HK-2 (cell line): Measurements from ENCODE around the gene RBPJL.
A peak's percentile ranks its signal among the peaks of the same experiment; 100 is the strongest.

ENCODE experiments used
- DNase-seq: peaks from one replicate; pipeline ENCODE4 v3.0.0-alpha.2; 2018; ENCODE audit not compliant: unreplicated experiment

RBPJL gene

DNA sequence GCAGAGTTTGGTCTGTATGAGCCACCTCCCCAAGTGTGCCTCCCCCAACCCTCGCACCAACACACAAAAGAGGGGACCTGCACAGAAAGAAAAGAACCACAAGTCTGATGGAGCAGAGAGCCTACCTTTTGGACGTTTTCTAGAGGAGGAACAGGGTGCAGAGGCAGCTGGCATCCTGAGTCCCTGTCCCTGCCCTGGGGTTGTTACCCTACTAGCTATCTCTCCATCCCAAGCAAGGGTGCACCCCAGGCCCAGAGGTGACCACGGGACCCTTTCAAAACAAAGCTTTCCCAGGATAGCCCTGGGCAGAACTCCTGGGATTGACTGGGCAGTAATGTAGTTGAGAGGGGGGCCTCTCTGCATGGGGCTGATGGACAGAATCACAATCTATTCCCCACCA lies 11.2 kb downstream of the RBPJL start:
- no peak for DNase-seq

DNA sequence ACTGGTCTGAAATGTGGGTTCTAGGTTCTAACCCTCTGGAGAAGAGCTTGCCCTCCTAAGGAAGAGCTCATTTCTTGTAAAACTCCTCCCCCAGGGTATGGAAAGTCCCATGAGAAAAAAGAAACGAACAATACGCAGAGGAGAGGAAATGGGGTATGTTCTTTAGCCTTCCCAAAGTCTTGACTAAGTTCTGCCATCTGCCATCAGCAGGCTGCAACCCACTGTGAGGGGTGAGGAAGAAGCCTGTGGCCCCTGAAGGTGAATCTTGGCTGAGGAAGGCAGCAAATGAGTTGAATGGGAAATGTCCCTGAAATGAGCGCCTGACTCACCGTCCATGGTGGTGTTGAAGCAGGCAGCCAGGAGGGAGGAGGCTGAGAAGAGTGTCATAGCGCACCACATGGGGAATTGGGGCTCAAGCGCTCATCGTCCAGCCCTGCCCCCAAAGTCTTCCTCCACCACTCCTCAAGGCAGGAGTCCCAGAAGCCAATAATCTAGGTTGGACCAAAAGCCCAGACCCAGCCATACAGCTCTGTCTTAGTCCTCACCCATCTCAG lies 11.8 kb downstream of the RBPJL start:
- no peak for DNase-seq

- DNase-seq, result no peak
Observed at GRCh38 chr20:45318948-45319347, 12.3 kb downstream of the RBPJL start.

GRCh38 chr20:45320948-45321595 lies 14.4 kb downstream of the RBPJL start:
- no peak for DNase-seq

DNA sequence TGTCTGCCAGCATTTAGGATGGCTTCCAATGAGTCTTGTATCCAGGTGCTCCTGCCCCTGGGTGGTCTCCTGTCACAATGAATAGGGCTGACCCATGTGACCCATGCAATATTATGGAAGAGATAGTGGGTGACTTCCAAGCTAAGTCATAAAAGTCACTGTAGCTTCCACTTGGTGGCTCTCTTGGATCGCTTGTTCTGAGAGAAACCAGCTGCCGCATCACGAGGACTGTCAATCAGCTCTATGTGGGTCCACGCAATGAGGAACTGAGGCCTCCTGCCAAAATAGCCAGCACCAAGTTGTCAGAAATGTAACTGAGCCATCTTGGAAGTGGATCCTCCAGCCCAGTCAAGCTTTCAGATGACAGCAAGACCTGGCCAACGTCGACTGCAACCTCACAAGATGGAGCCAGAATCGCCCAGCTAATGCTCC lies 16.3 kb downstream of the RBPJL start:
- DNase-seq, result no peak

- no peak for DNase-seq
Observed at GRCh38 chr20:45323731-45324130, 17.1 kb downstream of the RBPJL start.

DNA sequence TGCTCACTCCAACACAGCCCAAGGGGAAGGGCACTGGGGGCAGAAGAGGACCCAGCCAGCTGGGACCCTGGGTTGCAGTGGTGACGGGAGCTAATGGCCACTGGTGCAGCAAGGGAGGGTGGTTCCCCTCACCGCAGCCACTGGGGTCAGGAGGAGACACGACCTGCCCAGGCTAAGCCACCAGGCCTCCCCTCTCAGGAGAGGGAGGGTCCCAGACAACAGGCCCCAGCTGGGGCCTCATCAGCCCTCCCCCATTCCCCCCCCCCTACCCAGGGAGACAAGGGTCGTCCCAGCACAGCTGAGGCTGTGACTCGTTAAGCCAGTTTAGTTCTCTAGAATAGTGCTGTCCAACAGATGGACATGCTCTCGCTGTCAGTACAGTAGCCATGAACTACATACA lies 18.7 kb downstream of the RBPJL start:
- no peak for DNase-seq

GRCh38 chr20:45328451-45328850 lies 21.8 kb downstream of the RBPJL start:
- DNase-seq, result no peak

DNA sequence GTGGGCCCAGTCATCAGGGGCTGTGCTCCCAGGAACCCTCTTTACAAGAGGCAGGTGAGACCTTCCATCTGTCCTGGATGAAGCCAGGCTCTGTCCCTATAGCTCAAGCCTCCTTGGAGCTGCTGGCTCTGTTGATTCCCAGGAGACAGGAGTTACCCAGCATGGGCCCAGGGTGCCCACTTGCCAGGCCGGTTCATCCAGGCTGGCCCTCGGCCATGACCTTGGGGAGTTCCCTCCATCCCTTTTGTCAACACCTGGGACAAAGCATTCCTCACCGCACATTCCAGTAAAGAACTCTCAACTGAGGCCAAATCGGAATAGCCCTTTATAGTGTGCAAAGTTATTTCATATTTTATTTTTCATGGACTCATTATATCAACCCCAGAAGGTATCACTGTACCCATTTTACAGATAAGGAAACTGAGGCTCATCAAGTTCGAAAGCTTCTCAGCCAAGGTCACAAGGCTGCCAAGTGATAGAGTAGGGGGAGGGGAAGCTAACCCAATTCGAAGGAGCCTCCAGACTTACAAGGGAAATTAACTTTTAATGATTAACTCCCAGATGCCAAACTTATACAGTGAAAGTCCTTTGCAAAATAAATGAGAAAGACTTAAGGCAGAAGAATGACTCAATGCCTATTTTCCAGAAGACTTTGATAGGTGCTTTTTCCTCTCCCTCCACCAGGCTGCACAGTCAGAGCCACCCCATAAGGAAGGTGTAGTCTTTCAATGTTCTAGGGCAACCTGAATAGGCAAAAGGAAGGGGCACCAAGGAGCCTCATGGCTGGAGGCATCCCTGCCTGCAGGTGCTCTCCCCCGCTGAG lies 23.1 kb downstream of the RBPJL start:
- no peak for DNase-seq

GRCh38 chr20:45330476-45330875 lies 23.8 kb downstream of the RBPJL start:
- DNase-seq, result no peak

GRCh38 chr20:45336530-45337366 lies 30.1 kb downstream of the RBPJL start:
- peak; percentile 80 for DNase-seq

GRCh38 chr20:45337367-45338120 lies 30.9 kb downstream of the RBPJL start:
- DNase-seq, result peak; percentile 93

DNA sequence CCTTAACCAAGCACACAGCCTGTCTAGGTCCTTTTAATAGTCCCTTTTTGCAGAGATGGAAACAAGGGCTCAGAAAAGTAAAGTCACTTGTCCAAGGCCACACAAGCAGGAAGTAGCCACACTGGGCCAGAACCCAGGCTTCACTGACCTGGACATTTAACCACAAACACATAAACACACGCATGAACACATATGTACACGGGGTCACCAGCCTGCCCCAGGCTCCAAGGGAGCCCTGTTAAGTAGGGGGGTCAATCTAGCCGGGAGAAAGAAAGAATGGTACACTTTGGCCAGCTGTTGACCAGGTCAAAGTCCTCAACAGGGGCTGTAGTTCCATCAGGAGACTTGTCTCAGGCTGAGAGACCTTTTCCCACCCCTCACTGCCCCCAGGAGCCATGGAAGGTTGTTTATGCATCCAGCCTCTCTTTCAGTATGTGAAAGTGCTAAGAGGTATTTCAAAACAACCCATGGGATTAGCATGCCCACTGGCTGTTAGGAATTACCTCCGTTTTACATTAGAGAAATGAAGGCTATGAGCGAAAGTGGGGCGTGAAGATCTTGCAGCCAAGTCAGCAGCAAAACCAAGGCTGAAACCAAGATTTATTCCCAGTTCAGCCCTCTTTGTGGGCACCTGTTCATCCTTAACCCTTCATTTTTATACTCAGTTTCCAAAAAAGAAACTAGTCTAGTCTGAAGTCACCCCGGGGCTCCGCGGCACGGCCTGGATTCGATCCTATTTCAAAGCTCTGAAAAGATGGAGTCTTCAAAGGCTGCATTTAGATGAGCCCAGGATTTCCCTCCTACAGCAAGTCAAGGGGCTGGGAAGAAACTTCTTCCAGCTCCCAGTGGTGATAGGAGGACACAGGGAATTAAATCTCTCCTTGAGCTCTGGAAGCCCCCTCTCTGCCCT lies 31.7 kb downstream of the RBPJL start:
- DNase-seq, result no peak

DNA sequence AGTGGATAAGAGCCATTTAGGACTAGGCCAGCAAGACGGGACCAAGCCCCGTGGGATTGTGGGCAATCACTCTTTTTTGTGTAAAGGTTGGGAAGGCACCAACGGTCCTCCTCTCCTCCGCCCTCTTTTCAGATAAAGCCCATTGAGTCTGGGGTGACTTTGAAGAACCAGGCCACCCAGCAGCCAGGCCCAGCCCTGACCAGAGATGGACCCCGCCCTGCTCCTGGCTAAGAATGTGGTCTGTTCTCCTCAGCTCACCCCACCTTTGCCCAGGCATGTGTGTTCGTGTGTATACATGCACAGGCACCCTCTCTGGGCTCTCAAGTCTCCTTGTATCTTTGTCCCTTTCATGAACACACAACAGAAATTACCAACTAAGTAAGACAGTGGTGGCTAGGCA lies 32.4 kb downstream of the RBPJL start:
- no peak for DNase-seq

- no peak for DNase-seq
Observed at GRCh38 chr20:45339799-45340198, 33.2 kb downstream of the RBPJL start.

GRCh38 chr20:45340236-45340847 lies 33.7 kb downstream of the RBPJL start:
- DNase-seq, result no peak

- no peak for DNase-seq
Observed at GRCh38 chr20:45340951-45341350, 34.3 kb downstream of the RBPJL start.

DNA sequence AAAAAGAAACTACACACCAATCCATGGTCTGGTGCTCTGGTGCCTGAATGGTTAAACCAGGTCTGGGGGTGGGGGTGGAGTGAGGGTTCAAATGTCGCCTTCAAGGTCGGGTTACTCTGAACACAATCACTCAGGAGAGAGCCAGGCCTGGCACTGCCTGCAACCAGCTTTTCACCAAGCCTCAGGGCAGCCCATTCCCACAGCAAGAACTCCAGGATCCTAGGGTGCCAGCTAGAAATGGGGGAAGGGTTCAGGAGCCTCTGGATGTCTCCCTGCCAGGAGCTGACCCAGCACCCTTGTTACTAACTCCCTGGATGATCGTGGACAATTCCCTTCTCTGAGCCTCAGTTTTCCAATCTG lies 34.9 kb downstream of the RBPJL start:
- no peak for DNase-seq

- peak; percentile 78 for DNase-seq
Observed at GRCh38 chr20:45341939-45342854, 35.6 kb downstream of the RBPJL start.
